ENCODE data around the gene KLRC3.
A peak's percentile ranks its signal among the peaks of the same experiment; 100 is the strongest.
"Not testable (repeated sequence)": the region's sequence is repeated elsewhere in the genome, so short reads cannot be mapped to it uniquely, and the experiment has no call there.

Gene KLRC3

DNA sequence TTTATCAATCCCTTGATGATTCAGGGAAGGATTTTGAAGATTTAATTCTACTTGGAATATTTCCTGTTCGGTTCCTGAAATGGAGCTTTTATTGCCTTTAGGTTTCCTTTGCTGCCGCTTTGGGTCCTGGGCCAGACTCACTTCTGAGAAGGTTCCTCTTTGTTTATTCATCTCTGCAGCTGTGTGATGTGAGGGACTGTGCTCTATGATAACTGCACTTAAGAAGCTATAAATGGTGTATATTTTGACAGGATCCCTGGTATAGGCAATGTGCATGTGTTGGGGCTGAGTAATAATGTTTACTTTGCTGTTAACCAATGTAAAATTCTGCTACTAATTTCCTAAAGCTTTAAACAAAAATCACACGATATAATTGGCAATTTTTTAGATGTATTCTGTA lies 15.4 kb upstream of the KLRC3 start, which contains the start of gene KLRC2:
TSS of gene KLRC2 (minus strand) at position 195 of the 400 bp plus-strand sequence. CDS start at position 171, 24 bp downstream.
- H3K36me3 ChIP-seq (ENCODE audit: insufficient read depth, low read length) = peaks cover 13% of the 10 kb centered on the region
- not testable (repeated sequence) for H2AFZ ChIP-seq (ENCODE audit: low read length); H3F3A ChIP-seq (ENCODE audit: insufficient read depth, low read length); H4K20me1 ChIP-seq (ENCODE audit: insufficient read depth, low read length); H3K79me2 ChIP-seq (ENCODE audit: insufficient read depth, low read length); H3K27me3 ChIP-seq (ENCODE audit: insufficient read depth, low read length); H3K9me3 ChIP-seq (ENCODE audit: low read length); H3K9me2 ChIP-seq (ENCODE audit: low read depth, low read length)
- peak within 1 kb of the TSS; percentile 71 for H3K4me3 ChIP-seq (ENCODE audit: low read depth, low read length, poor library complexity, severe bottlenecking)
- peaks cover 16% of the 10 kb centered on the region for H3K4me1 ChIP-seq (ENCODE audit: insufficient read depth, low read length, severe bottlenecking)
- peak within 1 kb of the TSS; percentile 73 for H3K9ac ChIP-seq (ENCODE audit: low read length)
- peak within 1 kb of the TSS; percentile 76 for H3K4me2 ChIP-seq (ENCODE audit: low read length)
- H3K27ac ChIP-seq (ENCODE audit: low read depth, low read length, poor library complexity, severe bottlenecking) = peak within 1 kb of the TSS; percentile 74

- H4K20me1 ChIP-seq (ENCODE audit: insufficient read depth, low read length); H3K4me2 ChIP-seq (ENCODE audit: low read length); H3K9ac ChIP-seq (ENCODE audit: low read length); H3K4me1 ChIP-seq (ENCODE audit: insufficient read depth, low read length, severe bottlenecking); H3K27me3 ChIP-seq (ENCODE audit: insufficient read depth, low read length); H3K9me3 ChIP-seq (ENCODE audit: low read length); H3K27ac ChIP-seq (ENCODE audit: low read depth, low read length, poor library complexity, severe bottlenecking); H3K79me2 ChIP-seq (ENCODE audit: insufficient read depth, low read length); H3F3A ChIP-seq (ENCODE audit: insufficient read depth, low read length); H3K4me3 ChIP-seq (ENCODE audit: low read depth, low read length, poor library complexity, severe bottlenecking); H3K9me2 ChIP-seq (ENCODE audit: low read depth, low read length); H2AFZ ChIP-seq (ENCODE audit: low read length): not testable (repeated sequence)
- H3K36me3 ChIP-seq (ENCODE audit: insufficient read depth, low read length) = peaks cover 13% of the 10 kb centered on the region
Measured at GRCh38 chr12:10430623-10431022, 10.2 kb upstream of the KLRC3 start.

- not testable (repeated sequence) for H3K4me2 ChIP-seq (ENCODE audit: low read length); H3K4me3 ChIP-seq (ENCODE audit: low read depth, low read length, poor library complexity, severe bottlenecking)
Measured at GRCh38 chr12:10425938-10426337, 5.5 kb upstream of the KLRC3 start.

GRCh38 chr12:10424260-10424899 lies 4.0 kb upstream of the KLRC3 start:
- not testable (repeated sequence) for H3K9me3 ChIP-seq (ENCODE audit: low read length); H3K27me3 ChIP-seq (ENCODE audit: insufficient read depth, low read length); H3K4me2 ChIP-seq (ENCODE audit: low read length); H3K36me3 ChIP-seq (ENCODE audit: insufficient read depth, low read length); H2AFZ ChIP-seq (ENCODE audit: low read length); H3K79me2 ChIP-seq (ENCODE audit: insufficient read depth, low read length); H3K4me3 ChIP-seq (ENCODE audit: low read depth, low read length, poor library complexity, severe bottlenecking); H4K20me1 ChIP-seq (ENCODE audit: insufficient read depth, low read length); H3K27ac ChIP-seq (ENCODE audit: low read depth, low read length, poor library complexity, severe bottlenecking); H3K9ac ChIP-seq (ENCODE audit: low read length); H3F3A ChIP-seq (ENCODE audit: insufficient read depth, low read length); H3K9me2 ChIP-seq (ENCODE audit: low read depth, low read length)
- H3K4me1 ChIP-seq (ENCODE audit: insufficient read depth, low read length, severe bottlenecking) = peaks cover 15% of the 10 kb centered on the region

More at GRCh38 chr12:10425938-10426337, 5.5 kb upstream of the KLRC3 start:
- not testable (repeated sequence) for H3K9ac ChIP-seq (ENCODE audit: low read length); H3K27me3 ChIP-seq (ENCODE audit: insufficient read depth, low read length); H2AFZ ChIP-seq (ENCODE audit: low read length); H3K27ac ChIP-seq (ENCODE audit: low read depth, low read length, poor library complexity, severe bottlenecking); H3F3A ChIP-seq (ENCODE audit: insufficient read depth, low read length); H4K20me1 ChIP-seq (ENCODE audit: insufficient read depth, low read length); H3K9me3 ChIP-seq (ENCODE audit: low read length); H3K79me2 ChIP-seq (ENCODE audit: insufficient read depth, low read length); H3K36me3 ChIP-seq (ENCODE audit: insufficient read depth, low read length); H3K9me2 ChIP-seq (ENCODE audit: low read depth, low read length)
- H3K4me1 ChIP-seq (ENCODE audit: insufficient read depth, low read length, severe bottlenecking) = peaks cover 10% of the 10 kb centered on the region

DNA sequence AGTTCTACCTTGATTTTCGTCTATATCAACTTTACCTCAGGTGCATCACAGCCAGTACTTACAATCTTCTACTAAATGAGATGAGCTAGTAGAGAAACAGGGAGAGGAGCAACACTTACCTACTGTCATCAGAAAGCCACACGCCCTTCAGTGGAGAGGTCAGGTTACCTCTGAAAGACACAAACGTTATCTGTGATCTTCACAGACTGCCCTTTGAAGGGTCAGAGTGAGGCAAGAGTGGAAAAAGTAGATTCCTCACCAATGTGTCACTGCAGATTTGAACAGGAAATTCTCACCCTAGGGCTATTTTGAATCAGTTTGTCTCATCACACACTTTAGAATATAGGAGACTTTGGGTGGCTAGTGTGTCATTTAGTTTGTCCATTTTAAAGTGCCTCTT lies 1.8 kb upstream of the KLRC3 start:
- H3K9me3 ChIP-seq (ENCODE audit: low read length); H3K27me3 ChIP-seq (ENCODE audit: insufficient read depth, low read length); H2AFZ ChIP-seq (ENCODE audit: low read length); H3K4me2 ChIP-seq (ENCODE audit: low read length); H3K4me3 ChIP-seq (ENCODE audit: low read depth, low read length, poor library complexity, severe bottlenecking); H3K79me2 ChIP-seq (ENCODE audit: insufficient read depth, low read length); H4K20me1 ChIP-seq (ENCODE audit: insufficient read depth, low read length); H3K9ac ChIP-seq (ENCODE audit: low read length); H3F3A ChIP-seq (ENCODE audit: insufficient read depth, low read length); H3K9me2 ChIP-seq (ENCODE audit: low read depth, low read length): not testable (repeated sequence)
- Histone ChIP-seq H3K4me1 (ENCODE audit: insufficient read depth, low read length, severe bottlenecking) (peaks cover 30% of the 10 kb centered on the region), H3K27ac (ENCODE audit: low read depth, low read length, poor library complexity, severe bottlenecking) (peak overlapping the region; percentile 72), H3K36me3 (ENCODE audit: insufficient read depth, low read length) (peaks cover 16% of the 10 kb centered on the region)

Measured in OCI-LY1 (cell line).